GM18867 (cell line): ENCODE data around the gene TXNL1.

Experiments
- ATAC-seq: cut with Tn5 transposase; IDR thresholded peaks from one replicate; pipeline ENCODE4 v1.9.1; 2021; ENCODE audit warnings: mild to moderate bottlenecking, moderate library complexity; ENCODE audit not compliant: unreplicated experiment

TXNL1 gene

DNA sequence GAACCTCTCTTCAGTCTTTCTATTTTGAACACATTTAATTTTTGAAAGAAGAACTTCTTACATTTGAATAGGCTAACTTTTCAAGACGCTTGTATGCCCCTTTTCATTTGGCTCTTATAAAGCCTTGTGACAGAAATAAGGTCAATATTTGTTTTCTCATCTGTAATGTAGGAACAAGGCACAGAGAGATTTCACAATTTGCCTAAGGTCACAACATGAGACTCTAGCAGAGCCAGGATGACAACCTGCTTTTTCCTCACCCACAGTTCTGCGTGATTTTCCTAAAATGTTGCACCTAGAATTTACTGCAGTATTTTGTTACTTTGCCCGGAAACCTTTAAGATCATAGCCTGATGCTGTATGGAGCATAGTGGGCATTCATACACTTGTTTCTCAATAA, 67.4 kb downstream of the TXNL1 start:
- ATAC-seq: no peak

DNA sequence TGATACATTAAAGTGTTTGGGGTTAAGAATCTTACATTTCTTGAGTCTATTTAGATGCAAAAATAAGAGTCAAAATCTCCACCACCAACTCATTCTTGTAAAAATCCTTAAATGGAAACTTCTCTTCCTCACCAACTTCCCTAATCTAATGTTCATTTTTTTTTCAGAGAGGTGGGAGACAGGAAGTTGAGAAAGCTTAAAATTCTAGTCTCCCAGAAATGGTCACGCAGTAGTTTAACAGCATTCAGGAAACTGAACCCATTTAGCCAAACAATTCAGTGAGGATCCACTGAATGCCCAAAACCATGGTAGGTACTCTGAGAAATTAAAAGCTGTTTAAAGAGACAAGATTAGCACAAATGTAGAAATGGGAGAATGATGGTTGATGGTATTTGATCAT, 69.0 kb downstream of the TXNL1 start:
- ATAC-seq: no peak

DNA sequence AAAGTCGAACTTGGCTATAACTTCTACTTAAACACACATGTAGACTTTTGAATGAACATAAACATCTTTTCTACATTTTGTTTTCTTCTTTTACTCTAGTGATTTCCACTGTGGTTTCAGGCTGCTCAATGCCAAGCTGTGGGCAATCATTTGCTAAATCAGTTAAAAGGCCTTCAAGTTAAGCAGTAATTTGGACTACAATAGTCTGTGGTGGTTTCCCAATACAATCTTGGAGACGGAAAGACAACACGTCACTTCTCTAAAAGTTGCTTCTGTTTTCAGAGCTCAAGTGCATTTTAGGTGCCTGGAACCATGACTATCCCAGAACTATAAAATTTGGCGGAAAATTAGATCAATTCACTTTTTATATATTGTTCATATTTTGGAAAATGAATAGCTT, 69.4 kb downstream of the TXNL1 start:
- no peak for ATAC-seq

DNA sequence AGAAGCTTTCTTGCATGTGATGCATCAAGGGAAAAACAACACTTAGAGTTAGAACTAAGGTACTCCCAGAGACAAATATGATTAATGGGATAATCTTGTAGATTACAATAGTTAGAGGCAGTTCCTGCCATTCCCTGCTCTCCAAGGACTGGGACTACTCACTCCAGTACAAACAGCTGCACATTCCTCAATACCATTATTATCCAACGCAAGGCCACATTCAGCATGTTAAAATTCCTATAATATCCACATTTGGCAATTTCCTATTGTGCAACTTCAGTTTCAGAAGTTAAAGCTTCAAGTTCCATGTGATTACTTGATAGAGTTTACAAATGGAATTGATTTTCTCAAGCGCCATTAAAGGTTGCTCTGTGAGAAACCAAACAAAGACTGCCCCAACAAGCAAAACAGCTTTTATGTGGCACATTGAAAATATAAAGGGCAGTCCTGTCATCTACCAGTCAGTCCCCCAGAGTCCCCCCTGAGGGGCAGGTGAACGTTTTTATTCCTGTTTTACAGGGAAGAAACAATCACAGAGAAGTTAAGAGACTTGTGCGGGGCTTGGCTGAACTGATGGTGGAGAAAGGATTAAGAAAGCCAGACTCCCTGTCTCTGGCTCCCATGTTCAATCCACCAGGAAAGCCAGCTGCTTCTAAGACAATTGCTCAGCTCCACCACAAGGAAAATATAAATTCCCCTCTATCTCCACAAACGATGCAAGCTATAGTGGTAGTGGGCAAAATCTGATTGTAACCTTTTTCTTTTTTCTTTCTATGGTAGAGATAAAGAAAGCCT, 72.6 kb downstream of the TXNL1 start:
- ATAC-seq: no peak

DNA sequence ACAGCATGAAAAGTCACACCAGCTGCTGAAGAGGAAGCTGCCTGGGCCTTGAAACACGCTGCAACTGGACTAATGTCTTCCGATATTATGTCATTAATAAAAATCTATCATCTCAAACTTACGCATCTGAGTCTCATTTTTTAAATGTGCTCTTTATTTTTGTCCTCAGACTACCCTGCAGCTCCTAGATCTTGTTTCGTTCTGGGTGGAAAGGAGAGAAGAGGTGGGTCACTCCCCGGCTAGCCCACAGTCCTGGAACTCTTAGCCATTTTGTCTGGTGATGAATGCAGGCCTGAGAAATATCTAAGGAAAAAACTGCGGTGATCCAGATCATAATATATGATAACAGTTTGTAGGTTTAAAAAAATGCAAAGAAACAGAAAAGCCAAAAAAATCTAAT, 73.3 kb downstream of the TXNL1 start:
- no peak for ATAC-seq

DNA sequence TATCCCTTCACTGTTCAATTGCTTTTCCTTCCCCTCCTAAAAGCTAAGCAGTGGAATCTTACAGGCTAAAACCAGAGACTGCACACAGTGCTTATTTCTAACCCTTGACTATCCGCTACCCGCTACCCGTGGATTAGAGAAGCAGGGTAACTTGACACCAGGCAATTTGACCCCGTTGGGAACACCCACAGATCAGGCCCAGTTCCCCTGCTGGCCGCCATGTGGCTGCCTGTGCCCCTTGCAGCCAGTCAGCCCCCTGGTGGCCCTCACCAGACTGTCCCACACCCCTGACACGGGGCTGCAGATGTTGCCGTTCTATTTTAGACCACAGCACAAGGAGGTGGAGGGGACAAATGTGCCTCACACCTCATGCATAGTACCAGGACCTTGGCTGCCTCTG, 74.8 kb downstream of the TXNL1 start:
- ATAC-seq: no peak

DNA sequence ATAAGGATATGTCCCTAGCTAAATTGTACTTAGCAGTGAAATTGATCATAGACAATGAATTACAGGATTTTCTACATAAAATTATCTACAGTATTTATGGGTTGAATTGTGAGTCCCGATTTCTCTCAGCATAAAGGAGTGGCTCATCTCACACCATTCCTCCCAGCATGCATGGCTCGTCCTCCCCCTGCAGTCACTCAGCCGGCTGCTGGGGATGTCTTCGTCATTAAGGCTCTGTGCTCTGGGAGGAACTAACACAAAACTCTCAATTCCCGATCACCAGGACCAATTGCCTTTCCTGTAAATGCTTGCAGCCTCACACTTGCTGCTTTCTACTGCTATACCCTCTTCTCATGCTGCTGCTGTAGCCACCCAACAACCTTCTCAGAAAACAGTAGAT, 75.9 kb downstream of the TXNL1 start:
- ATAC-seq: no peak

DNA sequence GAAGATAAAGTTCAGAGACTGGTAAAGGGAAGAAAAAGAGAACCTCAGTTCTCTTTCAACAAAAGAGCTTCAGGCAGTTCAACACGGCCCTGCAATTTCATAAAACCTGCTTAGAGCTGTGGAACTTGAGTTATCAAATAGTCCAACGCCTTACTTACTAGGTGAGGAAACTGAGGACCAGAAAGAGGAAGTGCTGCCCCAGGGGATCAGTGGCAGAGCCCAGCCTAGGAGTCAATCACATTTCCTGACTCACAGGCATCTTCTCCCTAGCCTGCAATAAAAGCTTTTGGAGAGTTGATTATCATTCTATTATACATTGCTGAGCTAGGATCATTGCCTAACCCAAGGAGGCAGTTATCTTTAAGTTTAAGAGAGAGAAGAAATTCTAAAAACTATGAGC, 77.4 kb downstream of the TXNL1 start:
- no peak for ATAC-seq

DNA sequence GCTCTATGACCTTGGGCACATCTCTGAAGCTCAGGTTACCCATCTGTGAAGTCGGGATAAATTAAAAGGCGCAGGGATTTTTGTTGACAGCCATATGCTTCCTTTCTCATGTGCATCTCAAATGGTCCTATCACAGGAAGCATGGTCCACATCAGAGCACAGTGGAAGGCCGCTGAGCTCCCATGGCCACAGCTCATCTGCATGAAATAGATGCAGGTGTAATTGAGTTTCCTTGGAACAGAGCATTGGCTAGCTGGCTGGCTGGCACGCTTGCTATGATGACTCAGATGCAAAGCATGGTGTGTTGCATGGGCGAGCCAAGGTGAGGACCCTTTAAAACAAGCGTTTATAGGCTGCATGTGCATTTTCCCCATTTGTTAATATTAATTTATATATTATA, 79.3 kb downstream of the TXNL1 start:
- no peak for ATAC-seq

DNA sequence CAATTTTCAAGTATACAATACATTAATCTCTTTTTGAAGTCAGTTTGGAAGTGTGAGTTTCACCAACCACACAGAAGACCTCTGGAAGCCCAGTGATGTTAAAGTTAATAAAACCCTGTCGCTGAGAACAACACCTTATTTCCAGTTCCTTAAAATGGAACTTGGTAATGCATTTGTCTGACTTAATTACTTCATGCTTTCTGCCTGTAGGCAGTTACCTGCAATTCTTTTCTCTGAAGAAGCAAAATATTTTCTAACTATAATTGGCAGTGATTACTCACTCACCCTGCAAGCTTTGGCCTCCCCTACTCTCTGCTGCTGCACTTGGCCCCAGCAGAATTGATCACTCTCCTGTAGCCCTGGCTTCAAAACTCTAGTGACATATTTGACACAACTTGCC, 81.5 kb downstream of the TXNL1 start:
- no peak for ATAC-seq

DNA sequence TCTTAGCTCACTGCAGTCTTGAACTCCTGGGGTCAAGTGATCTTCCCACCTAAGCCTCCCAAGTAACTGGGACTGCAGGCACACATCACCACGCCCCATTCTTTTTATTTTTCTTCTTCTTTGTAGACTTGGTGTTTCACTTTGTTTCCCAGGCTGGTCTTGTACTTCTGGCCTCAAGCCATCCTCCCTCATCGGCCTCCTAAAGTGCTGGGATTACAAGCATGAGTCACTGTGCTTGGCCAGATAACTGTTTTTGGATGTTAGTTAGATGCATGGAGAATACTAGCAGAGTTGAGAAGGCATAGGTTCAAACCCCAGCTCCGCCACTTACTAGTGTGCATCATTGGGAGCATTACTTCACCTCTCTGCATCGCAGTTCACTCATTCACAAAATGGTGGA, 88.3 kb downstream of the TXNL1 start:
- ATAC-seq: no peak
